Hematopoietic multipotent progenitor cell treated with erythropoietin and hydrocortisone succinate and interleukin-3 and kit ligand, for 4 days (in vitro differentiated cells): ENCODE results near the gene PPP6C.
"Not testable (repeated sequence)": the region's sequence is repeated elsewhere in the genome, so short reads cannot be mapped to it uniquely, and the experiment has no call there.

Source experiments
- DNase-seq: peaks from one replicate; pipeline ENCODE4 v3.0.0-alpha.2; 2015

The PPP6C gene

DNA sequence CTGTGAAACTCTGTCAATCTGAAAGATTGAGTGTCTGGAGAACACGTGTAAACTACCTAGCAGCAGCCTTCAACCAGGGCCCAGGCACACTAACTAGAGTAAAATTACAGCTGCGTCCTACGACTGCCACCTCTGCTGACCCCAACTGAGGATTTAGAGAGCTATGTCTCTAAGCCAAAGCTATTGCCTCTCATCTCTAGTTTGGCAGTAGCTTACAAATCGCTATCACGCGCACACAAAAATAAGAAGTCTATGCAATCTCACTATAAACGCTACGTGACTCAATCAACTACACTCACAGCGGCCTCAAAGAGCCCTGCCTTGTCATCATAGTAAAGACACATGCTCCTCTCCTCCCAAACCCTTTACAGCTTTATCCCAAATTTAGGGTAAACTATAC lies 8.7 kb downstream of the PPP6C start:
- DNase-seq: no peak

DNA sequence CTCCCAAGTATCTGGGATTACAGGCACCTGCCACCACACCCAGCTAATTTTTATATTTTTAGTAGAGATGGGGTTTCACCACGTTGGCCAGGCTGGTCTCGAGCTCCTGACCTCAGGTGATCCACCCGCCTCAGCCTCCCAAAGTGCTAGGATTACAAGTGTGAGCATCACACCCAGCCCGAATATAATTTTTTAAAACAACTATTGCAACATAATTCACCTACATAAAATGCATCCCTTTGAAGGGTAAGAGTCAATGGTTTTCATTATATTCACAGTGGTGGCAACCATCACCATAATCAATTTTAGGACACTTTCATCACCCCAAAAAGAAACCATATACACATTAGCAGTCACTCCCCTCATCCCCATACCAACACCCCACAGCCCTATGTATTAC lies 9.8 kb downstream of the PPP6C start:
- DNase-seq: not testable (repeated sequence)

DNA sequence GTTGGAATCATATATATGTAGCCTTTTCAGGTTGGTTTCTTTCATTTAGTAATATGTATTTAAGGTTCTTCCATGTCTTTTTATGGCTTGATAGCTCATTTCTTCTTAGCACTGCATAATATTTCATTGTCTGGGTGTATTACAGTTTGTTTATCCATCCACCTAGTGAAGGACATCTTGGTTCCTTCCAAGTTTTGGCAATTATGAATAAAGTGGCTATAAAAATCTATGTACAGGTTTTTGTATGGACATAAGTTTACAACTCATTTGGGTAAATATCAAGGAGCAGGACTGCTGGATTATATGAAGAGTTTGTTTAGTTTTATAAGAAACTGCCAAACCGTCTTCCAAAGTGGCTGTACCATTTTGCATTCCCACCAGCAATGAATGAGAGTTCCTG lies 11.7 kb downstream of the PPP6C start:
- DNase-seq: no peak

DNA sequence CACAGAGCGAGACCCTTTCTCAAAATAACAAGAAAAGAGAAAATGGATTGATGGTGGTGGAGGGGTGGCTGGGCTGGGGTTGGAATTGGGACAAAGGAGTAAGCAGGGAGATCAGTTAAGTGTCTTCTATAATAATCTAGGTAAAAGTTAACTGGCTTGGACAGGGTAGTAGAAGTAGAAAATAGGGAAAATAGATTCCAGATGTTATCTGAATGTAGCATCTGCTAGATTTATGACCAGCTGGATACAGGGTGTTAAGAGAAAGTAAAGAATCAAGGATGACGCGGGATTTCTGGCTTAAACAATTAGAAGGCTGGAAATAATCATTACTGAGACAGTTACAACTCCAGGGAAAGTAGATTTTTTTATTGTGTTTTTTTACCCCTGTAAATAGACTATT lies 13.0 kb downstream of the PPP6C start:
- no peak for DNase-seq

DNA sequence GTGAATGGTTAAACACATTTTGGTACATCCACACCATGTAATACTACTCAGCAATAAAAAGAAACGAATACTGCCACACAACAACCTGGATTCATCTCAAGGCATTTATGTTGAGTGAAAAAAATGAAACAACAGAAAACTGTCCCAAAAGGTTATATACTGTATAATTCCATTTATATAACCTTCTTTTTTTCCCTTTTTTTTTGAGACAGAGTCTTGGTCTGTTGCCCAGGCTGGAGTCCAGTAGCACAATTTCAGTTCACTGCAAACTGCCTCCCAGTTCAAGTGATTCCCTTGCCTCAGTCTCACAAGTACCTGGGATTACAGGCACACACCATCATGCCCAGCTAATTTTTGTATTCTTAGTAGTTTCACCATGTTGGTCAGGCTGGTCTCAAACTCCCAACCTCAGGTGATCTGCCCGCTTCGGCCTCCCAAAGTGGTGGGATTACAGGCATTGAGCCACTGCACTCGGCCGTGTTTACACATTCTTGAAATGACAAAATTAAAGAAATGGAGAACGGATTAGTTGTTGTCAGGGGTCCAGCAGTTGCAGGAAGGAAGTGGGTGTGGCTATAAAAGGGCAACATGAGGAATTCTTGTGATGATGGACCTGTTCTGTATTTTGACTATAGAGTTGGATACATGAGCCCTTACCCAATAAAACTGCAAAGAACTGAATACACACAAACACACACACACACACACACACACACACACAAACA lies 17.4 kb downstream of the PPP6C start:
- peak; percentile 64 for DNase-seq

DNA sequence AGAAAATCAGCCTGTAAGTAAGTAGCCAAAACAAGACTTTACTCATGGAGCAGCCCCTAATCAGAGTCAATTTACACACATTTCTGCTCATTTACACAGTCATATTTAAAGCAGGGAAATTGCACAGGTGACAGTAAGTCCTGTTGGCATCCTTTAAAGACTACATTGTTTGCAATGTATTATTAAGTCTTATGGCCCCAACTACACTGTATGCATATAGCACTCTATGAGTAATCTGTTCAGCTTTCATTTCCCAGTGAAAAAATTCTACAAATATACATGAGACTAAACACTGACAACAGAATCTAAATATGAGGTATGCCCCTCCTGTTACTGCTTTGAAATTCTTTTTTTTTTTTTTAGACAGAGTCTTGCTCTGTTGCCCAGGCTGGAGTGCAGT lies 19.7 kb downstream of the PPP6C start:
- DNase-seq: no peak

DNA sequence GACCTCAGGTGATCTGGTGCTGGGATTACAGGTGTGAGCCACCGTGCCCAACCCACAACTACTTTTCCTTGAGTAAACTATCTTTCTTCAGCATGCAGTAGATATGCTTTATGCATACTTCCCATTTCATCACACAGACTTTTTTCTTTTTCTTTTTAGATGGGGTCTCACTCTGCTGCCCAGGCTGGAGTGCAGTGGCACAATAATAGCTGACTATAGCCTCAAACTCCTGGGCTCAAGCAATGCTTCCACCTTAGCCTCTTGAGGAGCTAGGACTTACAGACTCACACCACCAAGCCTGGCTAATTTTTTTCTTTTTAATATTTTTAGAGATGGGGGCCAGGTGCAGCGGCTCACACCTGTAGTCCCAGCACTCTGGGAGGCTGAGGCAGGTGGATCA lies 22.8 kb downstream of the PPP6C start:
- no peak for DNase-seq

DNA sequence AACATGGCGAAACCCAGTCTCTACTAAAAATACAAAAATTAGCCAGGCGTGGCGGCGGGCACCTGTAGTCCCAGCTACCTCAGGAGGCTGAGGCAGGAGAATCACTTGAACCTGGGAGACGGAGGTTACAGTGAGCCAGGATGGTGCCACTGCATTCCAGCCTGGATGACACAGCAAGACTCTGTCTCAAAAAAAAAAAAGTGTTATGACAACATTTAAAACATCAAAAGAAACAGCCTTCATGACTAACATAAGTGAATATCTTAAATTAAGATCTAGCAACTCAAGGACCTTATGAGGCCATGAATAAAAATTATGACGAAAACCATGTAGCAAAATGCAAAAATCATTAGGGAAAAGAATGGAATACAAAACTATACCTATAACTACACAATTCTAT lies 26.7 kb downstream of the PPP6C start:
- not testable (repeated sequence) for DNase-seq

DNA sequence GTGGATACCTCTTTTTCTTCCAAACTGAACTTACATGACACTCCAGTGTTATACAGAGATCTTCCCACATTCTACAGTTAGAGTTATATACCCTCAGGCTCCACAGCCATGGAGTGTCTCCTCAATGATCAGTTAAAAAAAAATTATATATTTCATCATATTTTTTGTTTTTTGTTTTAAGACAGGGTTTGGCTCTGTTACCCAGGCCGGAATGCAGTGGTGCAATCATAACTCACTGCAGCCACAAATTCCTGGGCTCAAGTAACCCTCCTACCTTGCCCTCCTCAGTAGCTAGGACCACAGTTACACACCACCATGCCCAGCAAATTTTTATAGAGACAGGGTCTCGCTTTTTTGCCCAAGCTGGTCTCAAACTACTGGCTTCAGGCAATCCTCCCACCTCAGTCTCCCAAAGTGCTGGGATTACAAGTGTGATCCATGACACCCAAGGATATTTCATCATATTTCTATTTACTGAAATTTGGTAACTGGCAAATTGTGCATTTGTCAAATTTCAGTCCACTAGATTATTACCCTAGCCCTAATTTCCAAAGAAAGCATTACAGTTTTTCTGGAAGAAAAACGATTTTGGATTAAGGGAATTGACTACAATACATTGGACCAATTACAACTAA lies 28.2 kb downstream of the PPP6C start:
- DNase-seq: no peak

DNA sequence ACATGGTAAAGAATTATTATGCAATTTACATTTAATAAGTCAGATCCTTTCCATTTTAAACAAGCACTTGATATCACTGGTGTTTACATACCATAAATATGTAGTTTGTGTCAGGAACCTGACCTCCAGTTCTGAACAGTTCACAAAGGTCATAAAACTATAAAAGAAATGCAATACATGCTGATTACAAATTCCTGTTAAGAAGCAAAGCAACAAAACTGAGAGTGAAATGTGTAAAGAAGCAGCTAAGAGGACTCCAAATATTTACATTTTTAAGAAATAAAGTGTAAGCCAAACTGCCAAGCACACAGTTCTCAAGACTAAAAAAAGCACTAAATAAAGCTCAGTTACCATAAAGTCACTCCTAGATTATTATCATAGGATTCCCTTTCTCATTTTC lies 28.9 kb downstream of the PPP6C start:
- no peak for DNase-seq

DNA sequence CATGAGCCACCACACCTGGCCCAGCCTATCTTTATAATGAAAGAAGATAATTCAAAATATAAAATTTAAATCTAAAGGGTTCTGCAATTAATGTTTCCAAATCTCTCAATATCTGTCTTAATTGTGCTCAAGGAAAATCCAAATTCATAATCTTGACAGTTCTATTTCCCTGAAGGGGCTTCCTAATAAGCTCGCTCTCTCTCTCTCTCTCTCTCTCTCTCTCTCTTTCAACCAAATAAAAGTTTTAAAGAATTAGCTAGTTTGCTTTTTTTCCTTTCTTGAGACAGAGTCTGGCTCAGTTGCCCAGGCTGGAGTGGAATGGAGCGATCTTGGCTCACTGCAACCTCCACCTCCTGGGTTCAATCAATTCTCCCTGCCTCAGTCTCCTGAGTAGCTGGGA lies 33.1 kb downstream of the PPP6C start:
- DNase-seq: no peak

DNA sequence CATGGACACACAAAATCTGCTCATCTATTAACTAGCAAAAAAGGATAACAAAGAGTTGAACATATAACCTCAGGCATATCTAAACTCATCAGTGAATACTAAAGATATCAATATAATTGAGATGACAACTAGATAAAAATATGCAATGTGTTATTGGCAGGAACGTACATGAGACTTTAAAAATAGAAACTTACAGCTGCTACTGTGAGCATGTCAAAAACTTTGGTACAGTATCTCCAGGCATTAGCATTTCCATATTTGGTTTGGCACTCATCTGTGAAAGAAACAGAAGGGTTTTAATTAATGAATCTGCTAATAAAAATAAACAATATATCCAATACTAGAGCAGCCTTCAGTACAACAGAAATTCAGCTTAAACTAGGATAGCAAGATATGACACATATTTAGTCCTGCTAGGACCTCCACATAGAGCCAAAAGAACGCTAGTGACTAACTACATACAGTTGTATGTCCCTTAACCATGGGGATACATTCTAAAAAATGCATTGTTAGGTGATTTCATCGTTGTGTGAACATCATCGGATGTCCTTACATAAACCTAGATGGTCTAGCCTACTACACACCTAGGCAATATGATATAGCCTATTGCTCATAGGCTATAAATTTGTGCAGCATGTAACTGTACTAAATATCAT lies 35.8 kb downstream of the PPP6C start:
- no peak for DNase-seq

DNA sequence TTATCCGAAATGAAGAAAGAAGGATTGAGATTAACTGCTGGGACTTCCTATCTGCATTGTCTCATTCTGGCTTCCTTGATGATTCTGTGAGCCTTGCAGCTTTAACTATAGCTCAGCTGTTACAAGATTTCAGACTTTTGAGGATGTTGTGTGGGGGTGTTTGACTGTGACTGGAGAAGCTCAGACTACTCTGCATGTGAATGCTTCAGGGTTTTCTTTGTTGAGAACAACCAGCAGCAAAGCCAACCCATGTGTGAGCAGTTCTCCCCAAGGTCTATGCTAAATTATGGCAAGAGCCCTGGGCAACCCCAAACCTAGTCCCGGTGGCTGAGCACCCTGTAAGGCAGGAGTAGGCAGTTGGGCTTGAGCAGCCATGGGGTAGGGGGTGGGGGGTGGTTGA lies 37.9 kb downstream of the PPP6C start:
- DNase-seq: no peak

DNA sequence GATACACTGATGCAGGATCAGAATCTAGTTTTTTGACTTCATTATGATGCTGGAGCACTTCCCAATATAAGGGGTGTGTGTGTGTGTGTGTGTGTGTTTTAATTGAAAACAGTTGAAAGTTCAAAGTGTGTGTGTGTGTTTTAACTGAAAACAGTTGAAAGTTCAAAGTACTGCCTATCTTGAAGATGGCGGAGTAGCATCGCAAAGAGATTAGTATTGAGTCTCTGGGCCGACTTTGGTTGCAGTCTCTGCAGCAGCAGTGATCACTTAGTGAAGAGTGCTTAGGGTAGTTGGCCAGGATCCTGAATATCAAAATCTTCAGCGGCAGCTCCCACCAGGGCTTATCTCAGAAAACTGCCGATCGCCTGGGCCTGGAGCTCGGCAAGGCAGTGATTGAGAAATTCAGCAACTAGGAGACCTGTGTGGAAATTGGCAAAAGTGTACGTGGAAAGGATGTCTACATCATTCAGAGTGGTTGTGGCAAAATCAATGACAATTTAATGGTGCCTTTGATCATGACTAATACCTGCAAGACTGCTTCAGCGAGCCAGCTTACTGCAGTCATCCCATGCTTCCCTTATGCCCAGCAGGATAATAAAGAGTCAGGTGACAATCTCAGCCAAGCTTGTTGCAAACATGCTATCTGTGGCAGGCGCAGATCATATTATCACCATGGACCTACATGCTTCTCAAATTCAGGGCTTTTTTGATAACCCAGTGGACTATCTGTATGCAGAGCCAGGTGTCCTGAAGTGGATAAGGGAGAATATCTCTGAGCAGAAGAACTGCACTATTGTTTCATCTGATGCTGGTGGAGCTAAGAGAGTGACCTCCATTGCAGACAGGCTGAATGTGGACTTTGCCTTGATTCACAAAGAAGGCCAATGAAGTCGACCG lies 39.0 kb downstream of the PPP6C start:
- DNase-seq: no peak

DNA sequence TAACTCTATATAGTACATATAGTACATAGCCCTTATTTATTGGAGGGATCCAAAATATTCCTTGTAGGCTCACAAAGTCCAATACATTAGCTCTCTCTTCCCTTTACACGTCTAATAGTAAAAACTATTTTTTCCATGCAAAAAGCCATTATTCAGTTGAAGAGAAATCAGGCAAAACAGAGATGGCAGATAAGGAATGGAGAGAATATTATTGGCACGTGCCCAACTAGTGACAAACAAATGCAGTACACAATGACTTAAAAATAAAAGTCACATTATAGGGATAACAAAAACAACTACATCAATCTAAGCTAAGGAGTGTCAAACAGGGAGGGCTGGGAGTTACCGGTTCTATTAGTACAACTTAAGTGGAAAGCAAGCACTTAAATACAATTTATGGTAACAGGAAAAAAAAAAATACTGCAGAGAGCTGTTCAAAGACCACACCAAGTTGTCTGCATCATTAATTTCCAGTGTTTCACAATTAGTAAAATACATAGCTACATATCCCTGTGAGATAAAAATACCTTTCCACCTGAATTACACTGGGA lies 42.1 kb downstream of the PPP6C start:
- DNase-seq: no peak

DNA sequence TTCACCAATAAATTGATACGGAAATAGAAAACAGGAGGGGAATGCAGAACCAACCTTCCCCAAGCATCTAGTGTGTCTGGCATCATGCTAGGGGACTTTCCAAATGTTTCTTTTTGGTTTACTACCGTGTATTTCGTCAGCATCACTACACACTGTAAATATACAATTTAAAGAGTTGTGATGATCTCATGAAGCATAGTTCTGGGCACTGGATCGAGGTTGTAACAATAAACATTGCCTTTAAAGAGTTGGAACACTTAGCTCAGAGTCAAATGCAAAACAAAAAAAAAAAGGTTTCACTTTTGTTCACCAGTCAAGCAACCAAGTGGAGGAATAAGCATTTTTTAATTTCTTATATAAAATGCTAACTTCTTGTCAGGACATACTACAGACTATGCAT lies 43.4 kb downstream of the PPP6C start:
- DNase-seq: no peak

DNA sequence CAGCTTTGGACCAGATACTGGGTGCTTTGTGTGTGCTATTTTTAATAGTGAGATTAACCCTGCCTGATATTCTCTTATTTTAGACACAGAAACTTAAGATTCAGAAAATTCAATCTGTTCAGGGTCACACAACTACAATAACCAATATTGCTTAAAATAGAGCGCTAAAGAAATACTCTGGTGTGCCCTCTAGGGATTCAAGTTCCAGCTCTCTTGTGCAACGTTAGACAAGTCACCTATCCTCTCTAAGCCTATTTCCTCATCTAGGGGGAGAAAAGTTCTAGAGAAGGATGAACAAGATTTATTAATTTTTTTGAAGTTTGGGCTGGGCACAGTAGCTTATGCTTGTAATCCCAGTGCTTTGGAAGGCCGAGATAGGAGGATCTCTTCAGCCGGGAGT lies 44.2 kb downstream of the PPP6C start:
- no peak for DNase-seq

DNA sequence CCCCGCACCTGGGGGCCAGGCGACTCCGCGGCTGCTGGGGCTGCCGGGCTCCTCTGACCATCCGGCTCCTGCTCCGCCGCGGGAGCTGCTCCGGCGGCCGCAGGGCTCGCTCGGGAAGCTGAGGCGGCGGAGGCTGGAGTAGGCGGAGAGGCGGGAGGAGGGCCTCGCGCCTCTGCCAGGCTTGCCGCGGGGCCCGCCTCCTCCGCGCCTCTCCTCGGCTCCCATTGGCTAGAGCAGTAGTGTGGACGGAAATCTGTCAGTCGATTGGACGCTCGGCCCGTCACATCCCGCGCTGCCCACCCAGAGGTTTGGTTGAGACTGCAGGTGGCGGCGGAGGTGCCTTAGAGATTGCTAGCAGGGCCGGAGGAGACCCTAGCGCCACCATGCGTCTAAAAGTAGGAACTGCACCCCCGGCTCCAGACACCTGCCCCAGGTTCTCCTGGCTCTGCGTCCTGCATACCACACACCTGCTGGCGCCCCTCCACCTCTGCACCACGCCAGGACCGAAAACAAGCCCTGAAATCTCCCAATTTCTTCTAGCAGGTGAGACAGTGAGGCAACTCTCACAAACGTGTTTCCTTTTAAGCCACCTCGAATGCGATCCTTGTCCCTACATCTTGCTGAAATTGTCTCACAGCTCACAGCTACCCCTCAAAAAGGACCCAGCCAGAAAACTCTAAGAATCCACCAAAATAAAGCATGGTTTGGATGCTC lies 46.1 kb downstream of the PPP6C start, which contains the start of gene SCAI:
TSS of gene SCAI (minus strand) at position 152 of the 714 bp plus-strand sequence. CDS start at position 61, 91 bp downstream.
- peak; percentile 100 for DNase-seq

DNA sequence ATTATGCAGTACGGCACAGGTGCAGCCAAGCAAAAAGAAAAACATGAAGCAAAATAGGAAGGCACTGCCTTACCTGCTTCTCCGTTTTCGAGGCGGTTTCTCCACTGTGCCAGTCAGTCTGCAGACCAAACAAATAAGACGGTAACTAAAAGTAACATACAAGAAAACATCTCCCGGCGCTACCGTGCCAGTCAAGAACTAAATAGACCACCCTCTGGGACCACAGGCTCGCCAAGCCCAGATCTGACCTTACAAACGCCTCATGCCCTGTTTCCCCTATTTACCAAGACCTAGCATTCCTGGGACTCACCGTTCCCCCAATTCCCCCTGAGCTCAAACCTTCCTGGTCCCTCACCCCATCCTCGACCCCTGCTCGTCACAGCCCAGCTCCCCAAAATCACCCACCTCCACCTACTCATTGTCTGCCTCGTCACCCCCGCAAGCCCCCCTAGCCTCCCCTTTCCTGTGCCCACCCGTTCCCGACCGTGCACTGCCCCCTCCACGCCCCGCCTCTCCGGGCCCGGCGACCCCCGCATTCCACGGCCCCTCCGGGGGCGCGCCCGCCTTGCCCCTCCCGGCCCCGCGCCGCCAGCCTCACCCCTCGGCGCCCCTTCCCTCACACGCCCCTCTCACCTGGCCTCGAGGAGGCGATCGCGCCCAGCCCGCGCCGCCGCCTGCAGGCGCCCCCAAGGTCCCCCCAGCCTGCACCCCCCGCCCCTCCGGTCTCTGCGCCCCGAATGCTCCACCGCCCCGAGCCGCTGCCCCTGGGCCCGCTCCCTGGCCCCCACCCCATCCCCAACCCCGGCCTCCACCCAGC lies 46.8 kb downstream of the PPP6C start:
- DNase-seq: peak; percentile 43

DNA sequence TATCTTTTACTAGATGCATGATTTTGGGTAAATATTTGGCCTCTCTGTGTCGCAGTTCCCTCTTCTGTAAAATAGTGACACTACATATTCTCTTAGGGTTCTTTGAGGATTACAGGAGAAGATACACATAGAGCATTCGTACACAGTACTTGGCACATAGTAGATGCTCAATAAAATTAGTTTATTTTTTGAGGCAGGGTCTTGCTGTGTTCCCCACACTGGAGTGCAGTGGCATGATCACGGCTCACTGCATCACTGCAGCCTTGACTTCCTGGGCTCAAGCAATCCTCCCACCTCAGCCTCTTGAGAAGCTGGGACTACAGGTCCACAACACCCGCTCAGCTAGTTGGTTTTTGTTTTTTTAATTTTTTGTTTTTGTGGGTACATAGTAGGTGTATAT lies 47.9 kb downstream of the PPP6C start:
- DNase-seq: no peak

DNA sequence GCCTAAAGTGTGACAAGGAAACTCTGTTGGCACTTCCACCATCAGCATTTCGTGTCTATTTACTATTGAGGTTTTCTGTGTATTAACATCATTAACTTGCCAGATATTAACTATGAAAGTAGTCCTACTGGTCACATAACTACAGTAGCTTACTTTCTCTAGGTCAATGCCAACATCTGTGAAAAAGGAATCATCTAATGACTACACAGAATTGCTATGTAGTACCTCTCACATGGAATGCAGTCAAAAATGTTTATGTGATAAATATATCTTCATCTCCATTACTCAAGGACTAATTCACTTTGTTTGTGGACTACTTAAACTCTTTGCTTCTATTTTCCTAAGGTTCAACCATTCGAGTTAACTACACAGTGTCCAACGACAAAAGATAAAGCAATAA lies 48.4 kb downstream of the PPP6C start:
- DNase-seq: no peak
